Left ventricle myocardium inferior (tissue), 1 donor: Measurements from ENCODE around the gene CREG1. TPM values are rescaled to one million over a fixed set of nuclear protein-coding genes. Genes with fewer than 3 reads are reported as not detected.
"Not testable (repeated sequence)": the region's sequence is repeated elsewhere in the genome, so short reads cannot be mapped to it uniquely, and the experiment has no call there.

Experiments used
- DNase-seq: peaks from one replicate; pipeline ENCODE4 v3.0.0-alpha.2; 2020
- H3K27ac ChIP-seq: fragments of 200-600 bp; replicated peaks from 2 replicates; pipeline ENCODE4 v1.8.0; 2021
- H3K27me3 ChIP-seq: fragments of 200-600 bp; 2 replicates; pipeline ENCODE4 v1.8.0; 2021; ENCODE audit warnings: low read depth
- H3K36me3 ChIP-seq: fragments of 200-600 bp; 2 replicates; pipeline ENCODE4 v1.8.0; 2021
- H3K4me1 ChIP-seq: fragments of 200-600 bp; 2 replicates; pipeline ENCODE4 v1.8.0; 2021
- H3K4me3 ChIP-seq: fragments of 200-600 bp; 2 replicates; pipeline ENCODE4 v1.8.0; 2021; ENCODE audit warnings: mild to moderate bottlenecking, moderate library complexity
- H3K9me3 ChIP-seq: fragments of 200-600 bp; replicated peaks from 2 replicates; pipeline ENCODE4 v1.8.0; 2021
- intact Hi-C: fragments of 100-400 bp; cut with micrococcal nuclease; formaldehyde crosslinking; loops from one replicate; pipeline ENCODE4 v1.11.0; 2022
- total RNA-seq: library from RNA; stranded (reverse); fragmentation: NEBNext Ultra II Directional; extraction: Animal tissue kit (Norgen Biotek cat#: 25700); gene quantifications from one replicate; pipeline ENCODE4 v1.2.1, GENCODE V29; 2021
- TF ChIP-seq, protein P1 (sequence below): fragments of 200-600 bp; IDR thresholded peaks from 2 replicates; pipeline ENCODE4 v1.8.0; 2021; ENCODE audit warnings: antibody characterized with exemption, mild to moderate bottlenecking, borderline replicate concordance
- donor health status: DM: no; HTN: yes; CAD: no; lungs with severe emphysema.

The CREG1 gene
- total RNA-seq, 1 donor from 2014 or later = 81.3 TPM

- no peaks in the 10 kb centered on the region for H3K9me3 ChIP-seq
- TF ChIP-seq, protein P1, sequence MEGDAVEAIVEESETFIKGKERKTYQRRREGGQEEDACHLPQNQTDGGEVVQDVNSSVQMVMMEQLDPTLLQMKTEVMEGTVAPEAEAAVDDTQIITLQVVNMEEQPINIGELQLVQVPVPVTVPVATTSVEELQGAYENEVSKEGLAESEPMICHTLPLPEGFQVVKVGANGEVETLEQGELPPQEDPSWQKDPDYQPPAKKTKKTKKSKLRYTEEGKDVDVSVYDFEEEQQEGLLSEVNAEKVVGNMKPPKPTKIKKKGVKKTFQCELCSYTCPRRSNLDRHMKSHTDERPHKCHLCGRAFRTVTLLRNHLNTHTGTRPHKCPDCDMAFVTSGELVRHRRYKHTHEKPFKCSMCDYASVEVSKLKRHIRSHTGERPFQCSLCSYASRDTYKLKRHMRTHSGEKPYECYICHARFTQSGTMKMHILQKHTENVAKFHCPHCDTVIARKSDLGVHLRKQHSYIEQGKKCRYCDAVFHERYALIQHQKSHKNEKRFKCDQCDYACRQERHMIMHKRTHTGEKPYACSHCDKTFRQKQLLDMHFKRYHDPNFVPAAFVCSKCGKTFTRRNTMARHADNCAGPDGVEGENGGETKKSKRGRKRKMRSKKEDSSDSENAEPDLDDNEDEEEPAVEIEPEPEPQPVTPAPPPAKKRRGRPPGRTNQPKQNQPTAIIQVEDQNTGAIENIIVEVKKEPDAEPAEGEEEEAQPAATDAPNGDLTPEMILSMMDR = no peak
- no peak overlapping the region for H3K27ac ChIP-seq
- H3K36me3 ChIP-seq = no peaks in the 10 kb centered on the region
- H3K27me3 ChIP-seq = no peaks in the 10 kb centered on the region
- intact Hi-C loops = no loop called here
- no peak overlapping the region for H3K4me3 ChIP-seq
- peaks cover 41% of the 10 kb centered on the region for H3K4me1 ChIP-seq
- no peak for DNase-seq
These were observed 11.2 kb upstream of the CREG1 start for GRCh38 chr1:167564612-167565270.

- H3K9me3 ChIP-seq = no peaks in the 10 kb centered on the region
- intact Hi-C loops = no loop called here
- TF ChIP-seq, protein P1 = no peak
- H3K4me1 ChIP-seq = peaks cover 41% of the 10 kb centered on the region
- no peaks in the 10 kb centered on the region for H3K27me3 ChIP-seq
- no peak overlapping the region for H3K4me3 ChIP-seq
- H3K27ac ChIP-seq = peak overlapping the region; percentile 15
- H3K36me3 ChIP-seq = no peaks in the 10 kb centered on the region
- no peak for DNase-seq
These were observed 10.2 kb upstream of the CREG1 start for GRCh38 chr1:167563579-167564246.

DNA sequence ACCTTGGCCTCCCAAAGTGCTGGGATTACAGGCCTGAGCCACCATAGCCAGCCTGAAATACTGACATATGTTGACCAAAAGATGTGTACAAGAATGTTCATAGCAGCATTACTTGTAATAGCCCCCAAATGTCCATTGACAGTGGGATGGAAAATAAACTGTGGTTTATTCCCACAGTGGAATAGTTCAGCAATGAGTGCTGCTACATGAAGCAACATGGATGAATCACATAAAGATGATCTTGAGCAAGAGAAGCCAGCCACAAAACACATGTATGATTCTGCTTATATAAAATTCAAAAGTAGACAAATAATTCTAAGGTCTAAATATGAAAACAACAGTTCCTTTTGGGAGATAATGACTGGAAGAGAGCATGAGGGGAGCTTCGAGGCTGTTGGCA, 9.1 kb upstream of the CREG1 start:
- no peak overlapping the region for H3K27ac ChIP-seq
- H3K27me3 ChIP-seq = no peaks in the 10 kb centered on the region
- intact Hi-C loops = no loop called here
- no peak for DNase-seq
- TF ChIP-seq, protein P1 = no peak
- no peak overlapping the region for H3K4me3 ChIP-seq
- no peaks in the 10 kb centered on the region for H3K9me3 ChIP-seq
- no peaks in the 10 kb centered on the region for H3K36me3 ChIP-seq
- H3K4me1 ChIP-seq = peaks cover 39% of the 10 kb centered on the region

GRCh38 chr1:167561753-167562152, 8.2 kb upstream of the CREG1 start:
- TF ChIP-seq, protein P1 = no peak
- intact Hi-C loops = no loop called here

DNA sequence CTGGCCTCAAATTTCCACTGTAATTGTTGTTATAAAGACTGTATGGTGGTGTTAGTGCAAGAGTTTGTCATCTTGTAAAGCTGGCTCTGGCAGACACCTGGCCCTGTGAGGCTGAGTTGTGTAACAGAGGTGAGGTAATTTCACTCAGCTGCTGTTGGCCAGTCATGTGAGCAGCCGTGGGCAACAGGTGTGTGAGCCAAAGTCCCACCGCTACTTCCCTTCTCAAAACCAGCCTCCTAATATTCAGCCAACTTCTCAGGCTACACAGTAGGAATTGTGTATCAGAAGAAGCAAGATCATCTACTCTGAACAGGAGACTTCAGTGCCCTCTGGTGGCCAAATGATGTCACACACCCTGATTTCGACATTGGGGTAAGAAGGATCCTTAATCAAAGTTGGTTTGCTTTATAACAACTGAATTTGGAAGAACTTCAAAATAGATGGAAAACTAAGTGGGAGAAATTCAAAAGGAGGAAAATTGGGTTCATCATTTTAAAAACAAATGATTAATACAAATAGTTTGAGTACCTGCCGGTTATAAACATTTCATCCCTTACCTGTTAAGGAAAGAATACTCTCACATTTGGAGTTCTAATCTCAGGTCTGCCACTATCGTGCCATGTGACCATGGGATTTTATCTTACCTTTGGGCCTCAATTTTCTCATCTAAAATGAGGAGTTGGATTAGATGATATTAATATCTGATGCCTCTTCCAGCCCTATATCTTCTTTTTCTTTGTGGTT, 2.6 kb upstream of the CREG1 start:
- H3K9me3 ChIP-seq = no peaks in the 10 kb centered on the region
- H3K36me3 ChIP-seq = no peaks in the 10 kb centered on the region
- no peak overlapping the region for H3K4me3 ChIP-seq
- H3K4me1 ChIP-seq = peaks cover 37% of the 10 kb centered on the region
- TF ChIP-seq, protein P1 = peak; percentile 92
- no peak overlapping the region for H3K27ac ChIP-seq
- intact Hi-C loops = no loop called here
- peak; percentile 67 for DNase-seq
- H3K27me3 ChIP-seq = no peaks in the 10 kb centered on the region

More at GRCh38 chr1:167561753-167562152, 8.2 kb upstream of the CREG1 start:
- no peaks in the 10 kb centered on the region for H3K36me3 ChIP-seq
- H3K27me3 ChIP-seq = no peaks in the 10 kb centered on the region
- no peaks in the 10 kb centered on the region for H3K9me3 ChIP-seq
- no peak overlapping the region for H3K4me3 ChIP-seq
- H3K27ac ChIP-seq = no peak overlapping the region
- peaks cover 30% of the 10 kb centered on the region for H3K4me1 ChIP-seq
- no peak for DNase-seq

GRCh38 chr1:167555072-167555471, 1.5 kb upstream of the CREG1 start:
- H3K27ac ChIP-seq, H3K4me3 ChIP-seq, DNase-seq, H3K9me3 ChIP-seq, H3K36me3 ChIP-seq, intact Hi-C loops, H3K27me3 ChIP-seq: not testable (repeated sequence)
- H3K4me1 ChIP-seq = peaks cover 40% of the 10 kb centered on the region
